PC-9 (cell line): ENCODE data around the gene R3HDM2. TPM values are rescaled to one million over a fixed set of nuclear protein-coding genes. Genes with fewer than 3 reads are reported as not detected.
"Not testable (repeated sequence)": the region's sequence is repeated elsewhere in the genome, so short reads cannot be mapped to it uniquely, and the experiment has no call there.

Experiments
- BruUV-seq: library from RNA; stranded (reverse); fragments of 400-500 nt; replicated peaks from 2 replicates; lab custom pipeline; 2021; lab: Mats Ljungman, UMichigan
- CTCF ChIA-PET: fragments of 300-600 bp; sonication (Branson Sonifier 250); formaldehyde crosslinking; loops from one replicate; lab custom pipeline; 2022; ENCODE audit warnings: antibody characterized with exemption; lab: Charles Lee
- POLR2A ChIA-PET: fragments of 300-600 bp; sonication (Branson Sonifier 250); formaldehyde crosslinking; loops from one replicate; lab custom pipeline; 2022; ENCODE audit warnings: antibody characterized with exemption; ENCODE audit not compliant: unreplicated experiment; lab: Charles Lee
- DNase-seq, 2 experiments: peaks; one replicate each; pipeline versions ENCODE4 v3.0.0 to v3.0.0-alpha.2; 2015 to 2022; ENCODE audit warnings: mixed read lengths in 1 of 2
- H2AFZ ChIP-seq: fragments of 200-600 bp; sonication (generic); 2 replicates; pipeline ENCODE4 v1.8.1; 2017; ENCODE audit warnings: antibody characterized with exemption
- H3F3A ChIP-seq: fragments of 200-600 bp; sonication (generic); 2 replicates; pipeline ENCODE4 v1.8.1; 2017; ENCODE audit warnings: antibody characterized with exemption, mild to moderate bottlenecking, low read depth; ENCODE audit not compliant: insufficient read depth
- H3K27ac ChIP-seq: fragments of 200-600 bp; sonication (generic); 2 replicates; pipeline ENCODE4 v1.6.1; 2016; ENCODE audit warnings: mixed run types
- H3K27me3 ChIP-seq: fragments of 200-600 bp; sonication (generic); 2 replicates; pipeline ENCODE4 v1.6.1; 2016; ENCODE audit warnings: low read depth, mixed run types; ENCODE audit not compliant: insufficient read depth
- H3K36me3 ChIP-seq: fragments of 200-600 bp; sonication (generic); 2 replicates; pipeline ENCODE4 v1.6.1; 2016; ENCODE audit warnings: low read depth, mixed run types
- H3K4me1 ChIP-seq: fragments of 200-600 bp; sonication (generic); replicated peaks from 2 replicates; pipeline ENCODE4 v1.6.1; 2016; ENCODE audit warnings: mixed run types; ENCODE audit not compliant: insufficient read depth
- H3K4me2 ChIP-seq: fragments of 200-600 bp; sonication (generic); 2 replicates; pipeline ENCODE4 v1.6.1; 2017; ENCODE audit warnings: mixed run types
- H3K4me3 ChIP-seq: fragments of 200-600 bp; sonication (generic); 2 replicates; pipeline ENCODE4 v1.6.1; 2016; ENCODE audit warnings: mixed run types
- H3K79me2 ChIP-seq: fragments of 200-600 bp; sonication (generic); 2 replicates; pipeline ENCODE4 v1.6.1; 2017; ENCODE audit warnings: low read depth, mixed run types
- H3K9me2 ChIP-seq: fragments of 200-600 bp; sonication (generic); 2 replicates; pipeline ENCODE4 v1.8.1; 2017; ENCODE audit warnings: mild to moderate bottlenecking; ENCODE audit not compliant: insufficient read depth
- H3K9me3 ChIP-seq: fragments of 200-600 bp; sonication (generic); 2 replicates; pipeline ENCODE4 v1.8.1; 2016; ENCODE audit warnings: low read depth; ENCODE audit not compliant: insufficient read depth
- H4K20me1 ChIP-seq: fragments of 200-600 bp; sonication (generic); 2 replicates; pipeline ENCODE4 v1.8.1; 2017; ENCODE audit not compliant: insufficient read depth
- EZH2 ChIP-seq: fragments of 200-600 bp; sonication (generic); IDR thresholded peaks from 2 replicates; pipeline ENCODE4 v1.8.0; 2017; ENCODE audit warnings: antibody characterized with exemption, low read depth
- intact Hi-C: fragments of 100-400 bp; cut with micrococcal nuclease; formaldehyde crosslinking; loops from one replicate; pipeline ENCODE4 v1.10.0; 2022; ENCODE audit not compliant: unreplicated experiment
- total RNA-seq: library from RNA; stranded (reverse); gene quantifications from 2 replicates; pipeline ENCODE4 v1.2.3, GENCODE V29; 2021
- TF ChIP-seq, protein P1 (sequence below): fragments of 200-600 bp; sonication (generic); conservative IDR thresholded peaks from 2 replicates; pipeline ENCODE4 v1.6.1; 2017; ENCODE audit warnings: mixed run types, antibody characterized with exemption, mild to moderate bottlenecking, moderate library complexity

R3HDM2 gene
- total RNA-seq, 1 experiment from 2014 or later: 65.1 TPM

- DNase-seq: no peak
- intact Hi-C loops: no loop called here
- ChIA-PET CTCF (no interaction called here), POLR2A (no interaction called here)
- BruUV-seq: no TSS peak
- H3K9me3 ChIP-seq: 0 out of 2 replicates have a peak, but pooled peaks cover 4% of the 10 kb centered on the region
- H3K9me2 ChIP-seq: no peaks in the 10 kb centered on the region
- H4K20me1 ChIP-seq: no peaks in the 10 kb centered on the region
- H3K27me3 ChIP-seq: no peaks in the 10 kb centered on the region
- H3K36me3 ChIP-seq: peaks cover 3% of the 10 kb centered on the region; the same call in 1 of the 2 replicates
- H3K4me1 ChIP-seq: no peaks in the 10 kb centered on the region
- H2AFZ ChIP-seq: no peak overlapping the region
- H3K4me3 ChIP-seq: no peak overlapping the region
- H3K79me2 ChIP-seq: no peaks in the 10 kb centered on the region
- TF ChIP-seq, protein P1, sequence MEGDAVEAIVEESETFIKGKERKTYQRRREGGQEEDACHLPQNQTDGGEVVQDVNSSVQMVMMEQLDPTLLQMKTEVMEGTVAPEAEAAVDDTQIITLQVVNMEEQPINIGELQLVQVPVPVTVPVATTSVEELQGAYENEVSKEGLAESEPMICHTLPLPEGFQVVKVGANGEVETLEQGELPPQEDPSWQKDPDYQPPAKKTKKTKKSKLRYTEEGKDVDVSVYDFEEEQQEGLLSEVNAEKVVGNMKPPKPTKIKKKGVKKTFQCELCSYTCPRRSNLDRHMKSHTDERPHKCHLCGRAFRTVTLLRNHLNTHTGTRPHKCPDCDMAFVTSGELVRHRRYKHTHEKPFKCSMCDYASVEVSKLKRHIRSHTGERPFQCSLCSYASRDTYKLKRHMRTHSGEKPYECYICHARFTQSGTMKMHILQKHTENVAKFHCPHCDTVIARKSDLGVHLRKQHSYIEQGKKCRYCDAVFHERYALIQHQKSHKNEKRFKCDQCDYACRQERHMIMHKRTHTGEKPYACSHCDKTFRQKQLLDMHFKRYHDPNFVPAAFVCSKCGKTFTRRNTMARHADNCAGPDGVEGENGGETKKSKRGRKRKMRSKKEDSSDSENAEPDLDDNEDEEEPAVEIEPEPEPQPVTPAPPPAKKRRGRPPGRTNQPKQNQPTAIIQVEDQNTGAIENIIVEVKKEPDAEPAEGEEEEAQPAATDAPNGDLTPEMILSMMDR: no peak
- TF ChIP-seq EZH2: no peak
- no peak overlapping the region for H3K27ac ChIP-seq
- no peak overlapping the region for H3K4me2 ChIP-seq
- H3F3A ChIP-seq: no peaks in the 10 kb centered on the region
These were observed 63.7 kb downstream of the R3HDM2 start for GRCh38 chr12:57367121-57367520.

- H3F3A ChIP-seq: no peaks in the 10 kb centered on the region
- no peaks in the 10 kb centered on the region for H4K20me1 ChIP-seq
- no peak for DNase-seq
- H3K27ac ChIP-seq: no peak overlapping the region
- intact Hi-C loops: no loop called here
- ChIA-PET CTCF (no interaction called here), POLR2A (no interaction called here)
- no peak for TF ChIP-seq EZH2
- TF ChIP-seq, protein P1: no peak
- BruUV-seq: no TSS peak
- H3K36me3 ChIP-seq: peaks cover 3% of the 10 kb centered on the region; the same call in 1 of the 2 replicates
- H3K4me1 ChIP-seq: no peaks in the 10 kb centered on the region
- H3K4me2 ChIP-seq: no peak overlapping the region
- H3K9me2 ChIP-seq: no peaks in the 10 kb centered on the region
- H2AFZ ChIP-seq: no peak overlapping the region
- no peaks in the 10 kb centered on the region for H3K79me2 ChIP-seq
- H3K4me3 ChIP-seq: no peak overlapping the region
- H3K27me3 ChIP-seq: no peaks in the 10 kb centered on the region
- 0 out of 2 replicates have a peak, but pooled peaks cover 4% of the 10 kb centered on the region for H3K9me3 ChIP-seq
These were observed 64.5 kb downstream of the R3HDM2 start for GRCh38 chr12:57366315-57366714.

GRCh38 chr12:57364156-57364555 lies 66.7 kb downstream of the R3HDM2 start:
- H3K27me3 ChIP-seq, H3K36me3 ChIP-seq, CTCF ChIA-PET, POLR2A ChIA-PET, H3K4me3 ChIP-seq, intact Hi-C loops, H2AFZ ChIP-seq, H3K4me1 ChIP-seq, BruUV-seq, H3K27ac ChIP-seq, H4K20me1 ChIP-seq, H3K9me2 ChIP-seq, H3F3A ChIP-seq, H3K4me2 ChIP-seq, H3K79me2 ChIP-seq, DNase-seq, H3K9me3 ChIP-seq: not testable (repeated sequence)

DNA sequence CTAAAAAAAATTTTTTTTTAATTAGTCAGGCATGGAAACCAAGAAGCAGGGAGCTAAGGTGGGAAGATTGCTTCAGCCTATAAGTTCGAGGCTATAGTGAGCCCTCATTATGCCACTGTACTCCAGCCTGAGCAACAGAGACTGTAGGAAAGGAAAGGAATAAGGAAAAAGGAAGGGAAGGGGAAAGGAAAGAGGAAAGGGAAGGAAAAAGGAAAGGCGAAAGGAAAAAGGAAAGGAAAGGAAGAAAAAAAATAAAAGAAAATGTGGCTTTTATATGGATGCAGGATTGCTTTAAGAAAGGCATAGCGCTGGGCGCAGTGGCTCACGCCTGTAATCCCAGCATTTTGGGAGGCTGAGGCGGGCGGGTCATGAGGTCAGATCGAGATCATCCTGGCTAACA lies 70.4 kb downstream of the R3HDM2 start:
- ChIA-PET CTCF (no interaction called here), POLR2A (no interaction called here)
- TF ChIP-seq, protein P1: no peak
- no peak for TF ChIP-seq EZH2
- no peak for DNase-seq
- no TSS peak for BruUV-seq
- H3K36me3 ChIP-seq: no peaks in the 10 kb centered on the region
- H3F3A ChIP-seq: no peaks in the 10 kb centered on the region
- no peaks in the 10 kb centered on the region for H3K4me1 ChIP-seq
- intact Hi-C loops: no loop called here
- no peaks in the 10 kb centered on the region for H3K9me3 ChIP-seq
- no peak overlapping the region for H3K27ac ChIP-seq
- no peak overlapping the region for H3K4me2 ChIP-seq
- H3K9me2 ChIP-seq: no peaks in the 10 kb centered on the region; the same call in 1 of the 2 replicates
- H3K27me3 ChIP-seq: no peaks in the 10 kb centered on the region
- H3K4me3 ChIP-seq: no peak overlapping the region
- no peaks in the 10 kb centered on the region for H3K79me2 ChIP-seq
- H2AFZ ChIP-seq: no peak overlapping the region
- H4K20me1 ChIP-seq: no peaks in the 10 kb centered on the region
